8988T (cell line): ENCODE data around the gene SLC22A4.
A peak's percentile ranks its signal among the peaks of the same experiment; 100 is the strongest.

Experiments
- DNase-seq: peaks from one replicate; pipeline ENCODE4 v3.0.0; 2011

The SLC22A4 gene

GRCh38 chr5:132353486-132353995 is 59.3 kb downstream of the SLC22A4 start:
- DNase-seq: no peak

- DNase-seq: no peak
Measured at GRCh38 chr5:132354381-132355139, 60.4 kb downstream of the SLC22A4 start.

- no peak for DNase-seq
Measured at GRCh38 chr5:132355140-132355765, 61.1 kb downstream of the SLC22A4 start.

- no peak for DNase-seq
Measured at GRCh38 chr5:132358775-132359174, 64.6 kb downstream of the SLC22A4 start.

GRCh38 chr5:132362086-132362485 is 67.9 kb downstream of the SLC22A4 start:
- no peak for DNase-seq

GRCh38 chr5:132363431-132364112 is 69.4 kb downstream of the SLC22A4 start:
- DNase-seq: no peak

GRCh38 chr5:132364319-132364718 is 70.1 kb downstream of the SLC22A4 start:
- DNase-seq: no peak

- DNase-seq: no peak
Measured at GRCh38 chr5:132365213-132365612, 71.0 kb downstream of the SLC22A4 start.

GRCh38 chr5:132368186-132368585 is 74.0 kb downstream of the SLC22A4 start:
- no peak for DNase-seq

- DNase-seq: no peak
Measured at GRCh38 chr5:132369007-132369473, 74.8 kb downstream of the SLC22A4 start.

GRCh38 chr5:132369474-132370180 is 75.4 kb downstream of the SLC22A4 start, which contains the start of gene SLC22A5:
TSS of gene SLC22A5 (plus strand) at chr5:132369710. CDS start at chr5:132369973, 263 bp downstream.
- peak; percentile 68 for DNase-seq

- DNase-seq: no peak
Measured at GRCh38 chr5:132370181-132370970, 76.2 kb downstream of the SLC22A4 start.

- no peak for DNase-seq
Measured at GRCh38 chr5:132370971-132371602, 76.9 kb downstream of the SLC22A4 start.

GRCh38 chr5:132371603-132371994 is 77.4 kb downstream of the SLC22A4 start:
- no peak for DNase-seq

- DNase-seq: no peak
Measured at GRCh38 chr5:132372127-132372526, 77.9 kb downstream of the SLC22A4 start.

- DNase-seq: no peak
Measured at GRCh38 chr5:132372542-132372941, 78.3 kb downstream of the SLC22A4 start.

GRCh38 chr5:132375957-132376356 is 81.8 kb downstream of the SLC22A4 start:
- no peak for DNase-seq

GRCh38 chr5:132376694-132377641 is 82.8 kb downstream of the SLC22A4 start:
- DNase-seq: no peak

- DNase-seq: no peak
Measured at GRCh38 chr5:132377738-132378137, 83.5 kb downstream of the SLC22A4 start.

GRCh38 chr5:132378580-132378979 is 84.4 kb downstream of the SLC22A4 start:
- no peak for DNase-seq
